ENCODE measurements around the gene EPG5. TPM values are rescaled to one million over a fixed set of nuclear protein-coding genes. Genes with fewer than 3 reads are reported as not detected.
A peak's percentile ranks its signal among the peaks of the same experiment; 100 is the strongest.
"Not testable (repeated sequence)": the region's sequence is repeated elsewhere in the genome, so short reads cannot be mapped to it uniquely, and the experiment has no call there.

The EPG5 gene
- polyA plus RNA-seq, 2 of the 4 experiments (the other 2 are of a cell fraction) = 3.8 to 10.7 TPM

GRCh38 chr18:45850021-45850420 is 117.1 kb downstream of the EPG5 start (continued):
- peak in 1 of 2 experiments; percentile 43; a peak in 2 of 5 replicates for TF ChIP-seq RAD21 (conservative IDR thresholded peaks at IDR 0.05 in 1 of 2, IDR thresholded peaks at IDR 0.05 in 1 of 2)

GRCh38 chr18:45849529-45849928 is 117.6 kb downstream of the EPG5 start:
- no peaks in the 10 kb centered on the region for H3K4me1 ChIP-seq
- POLR2A ChIA-PET = no interaction called here
- H3K4me3 ChIP-seq = no peak overlapping the region
- ATAC-seq = no peak
- WGBS (ENCODE audit: missing lambda C conversion rate) = 86% methylated on average over 7 of the region's 7 CpGs
- TF ChIP-seq ATOH8 (CRISPR knock-in tag; IDR thresholded peaks at IDR 0.05; ENCODE audit: low read depth) (no peak), KDM1A (IDR thresholded peaks at IDR 0.05; ENCODE audit: low read depth) (no peak), ZNF302 (CRISPR knock-in tag; IDR thresholded peaks at IDR 0.05) (no peak), SMC3 (IDR thresholded peaks at IDR 0.05) (no peak), KDM5A (IDR thresholded peaks at IDR 0.05) (no peak), JUN (IDR thresholded peaks at IDR 0.05) (no peak), NR3C1 (IDR thresholded peaks at IDR 0.05) (no peak), HDAC2 (IDR thresholded peaks at IDR 0.05) (no peak), HES2 (IDR thresholded peaks at IDR 0.05) (no peak)
- no peak for FAIRE-seq
- H3K27ac ChIP-seq = no peak overlapping the region
- DNase-seq (ENCODE audit: low read depth in 1 of 2, low spot score in 1 of 2) = no peak
- H3K4me2 ChIP-seq = no peak overlapping the region
- H3K9me3 ChIP-seq = no peaks in the 10 kb centered on the region
- CTCF ChIA-PET = interaction anchor here (0.6 to 2.0 kb wide), 6 partner anchors 10 to 185 kb away, joined by 3 to 7 read pairs (median 4); no protein-coding TSS in a partner anchor

GRCh38 chr18:45848643-45849042 is 118.5 kb downstream of the EPG5 start:
- CTCF ChIA-PET = interaction anchor here (1.0 to 2.0 kb wide), 3 partner anchors 9 to 184 kb away, joined by 3 to 7 read pairs (median 5); no protein-coding TSS in a partner anchor
- H3K9me3 ChIP-seq; H3K4me3 ChIP-seq; DNase-seq (ENCODE audit: low read depth in 1 of 2, low spot score in 1 of 2); POLR2A ChIA-PET; H3K27ac ChIP-seq; ATAC-seq; H3K4me2 ChIP-seq; H3K4me1 ChIP-seq; FAIRE-seq: not testable (repeated sequence)
- 92% methylated on average over 13 of the region's 13 CpGs for WGBS (ENCODE audit: missing lambda C conversion rate)

- 47% methylated on average over 3 of the region's 3 CpGs for WGBS (ENCODE audit: missing lambda C conversion rate)
- no peak for DNase-seq (ENCODE audit: low read depth in 1 of 2, low spot score in 1 of 2)
Observed at GRCh38 chr18:45847119-45847518, 120.0 kb downstream of the EPG5 start.

GRCh38 chr18:45845410-45845809 is 121.7 kb downstream of the EPG5 start:
- FAIRE-seq = no peak
- Histone ChIP-seq H3K27ac (no peak overlapping the region), H3K4me2 (no peak overlapping the region), H3K9me3 (no peaks in the 10 kb centered on the region), H3K4me3 (no peak overlapping the region), H3K4me1 (no peaks in the 10 kb centered on the region)
- POLR2A ChIA-PET = no interaction called here
- 96% methylated on average over 7 of the region's 8 CpGs for WGBS (ENCODE audit: missing lambda C conversion rate)
- no peak for ATAC-seq
- DNase-seq (ENCODE audit: low read depth in 1 of 2, low spot score in 1 of 2) = no peak
- CTCF ChIA-PET = no interaction called here
- TF ChIP-seq USF2 (IDR thresholded peaks at IDR 0.05) (no peak), RARB (CRISPR knock-in tag; IDR thresholded peaks at IDR 0.05) (no peak), BCL3 (IDR thresholded peaks at IDR 0.05) (no peak), HMGXB4 (CRISPR knock-in tag; IDR thresholded peaks at IDR 0.05; ENCODE audit: borderline replicate concordance) (no peak)

More at GRCh38 chr18:45847119-45847518, 120.0 kb downstream of the EPG5 start:
- Histone ChIP-seq H3K4me3 (no peak overlapping the region), H3K4me2 (no peak overlapping the region), H3K4me1 (no peaks in the 10 kb centered on the region), H3K9me3 (no peaks in the 10 kb centered on the region), H3K27ac (no peak overlapping the region)
- ChIA-PET POLR2A (no interaction called here), CTCF (interaction anchor here (1.1 kb wide), 1 partner anchor 124 kb away, joined by 4 read pairs; no protein-coding TSS in a partner anchor)
- TF ChIP-seq USF2 (IDR thresholded peaks at IDR 0.05) (no peak), JUN (IDR thresholded peaks at IDR 0.05) (no peak), KDM1A (IDR thresholded peaks at IDR 0.05; ENCODE audit: low read depth) (no peak)
- ATAC-seq = no peak
- no peak for FAIRE-seq

Data from A549 (cell line).